Trophoblast cell (in vitro differentiated cells and primary cell): ENCODE measurements around the gene GALNT7.

ENCODE experiments used
- DNase-seq, 2 donors: peaks; one replicate each; pipeline ENCODE4 v3.0.0-alpha.2; 2016
- H2AFZ ChIP-seq: 2 replicates; pipeline ENCODE4 v1.6.1; 2013; ENCODE audit warnings: low read length, moderate library complexity, mild to moderate bottlenecking; ENCODE audit not compliant: insufficient read depth, poor library complexity
- H2AK5ac ChIP-seq: 2 replicates; pipeline ENCODE4 v1.6.1; 2013; ENCODE audit warnings: mild to moderate bottlenecking, low read length
- H2BK120ac ChIP-seq: 2 replicates; pipeline ENCODE4 v1.6.1; 2013; ENCODE audit warnings: low read length, mild to moderate bottlenecking, moderate library complexity; ENCODE audit not compliant: insufficient read depth, poor library complexity
- H2BK12ac ChIP-seq: 2 replicates; pipeline ENCODE4 v1.6.1; 2013; ENCODE audit warnings: mild to moderate bottlenecking, low read length, moderate library complexity
- H2BK5ac ChIP-seq: 2 replicates; pipeline ENCODE4 v1.6.1; 2013; ENCODE audit warnings: low read length, low read depth, moderate library complexity, mild to moderate bottlenecking; ENCODE audit not compliant: poor library complexity
- H3K14ac ChIP-seq: 2 replicates; pipeline ENCODE4 v1.6.1; 2013; ENCODE audit warnings: mild to moderate bottlenecking, low read length
- H3K18ac ChIP-seq: 2 replicates; pipeline ENCODE4 v1.6.1; 2013; ENCODE audit warnings: mild to moderate bottlenecking, low read length
- H3K23ac ChIP-seq: 2 replicates; pipeline ENCODE4 v1.6.1; 2013; ENCODE audit warnings: low read length
- H3K27ac ChIP-seq: 2 replicates; pipeline ENCODE4 v1.5.1; 2013; ENCODE audit warnings: low read depth, mild to moderate bottlenecking, inconsistent platforms, low read length, moderate library complexity
- H3K27me3 ChIP-seq: 2 replicates; pipeline ENCODE4 v1.6.1; 2013; ENCODE audit warnings: inconsistent platforms, mild to moderate bottlenecking, low read length, moderate library complexity; ENCODE audit not compliant: insufficient read depth
- H3K36me3 ChIP-seq, 2 experiments: 1 replicate in 1 of 2; 2 replicates in 1 of 2; pipeline ENCODE4 v1.6.1; 2013; ENCODE audit warnings: low read length in 2 of 2, mild to moderate bottlenecking in 2 of 2, moderate library complexity in 1 of 2; ENCODE audit not compliant: insufficient read depth in 2 of 2, control insufficient read depth in 1 of 2
- H3K4ac ChIP-seq: 2 replicates; pipeline ENCODE4 v1.6.1; 2013; ENCODE audit warnings: low read depth, mild to moderate bottlenecking, low read length, moderate library complexity
- H3K4me1 ChIP-seq, 2 experiments: 1 replicate in 1 of 2; 2 replicates in 1 of 2; pipeline ENCODE4 v1.6.1; 2013; ENCODE audit warnings: low read length in 2 of 2, mild to moderate bottlenecking in 2 of 2, moderate library complexity in 1 of 2; ENCODE audit not compliant: insufficient read depth in 2 of 2, control insufficient read depth in 1 of 2
- H3K4me2 ChIP-seq: 2 replicates; pipeline ENCODE4 v1.6.1; 2013; ENCODE audit warnings: inconsistent platforms, mild to moderate bottlenecking, low read length, moderate library complexity
- H3K4me3 ChIP-seq: 2 replicates; pipeline ENCODE4 v1.5.1; 2013; ENCODE audit warnings: mild to moderate bottlenecking, low read depth, low read length, inconsistent platforms
- H3K79me1 ChIP-seq: one replicate; pipeline ENCODE4 v1.6.1; 2013; ENCODE audit warnings: low read length
- H3K79me2 ChIP-seq: 2 replicates; pipeline ENCODE4 v1.6.1; 2013; ENCODE audit warnings: low read length, mild to moderate bottlenecking; ENCODE audit not compliant: control insufficient read depth, insufficient read depth, poor library complexity
- H3K9ac ChIP-seq: 2 replicates; pipeline ENCODE4 v1.6.1; 2013; ENCODE audit warnings: mild to moderate bottlenecking, low read length
- H3K9me3 ChIP-seq: 2 replicates; pipeline ENCODE4 v1.6.1; 2013; ENCODE audit warnings: low read depth, mild to moderate bottlenecking, control low read depth, inconsistent platforms, low read length; ENCODE audit not compliant: insufficient read depth
- H4K12ac ChIP-seq: 2 replicates; pipeline ENCODE4 v1.6.1; 2013; ENCODE audit warnings: low read depth, mild to moderate bottlenecking, low read length, moderate library complexity
- H4K8ac ChIP-seq: 2 replicates; pipeline ENCODE4 v1.6.1; 2013; ENCODE audit warnings: low read depth, mild to moderate bottlenecking, low read length, moderate library complexity
- H4K91ac ChIP-seq: one replicate; pipeline ENCODE4 v1.6.1; 2013; ENCODE audit warnings: low read depth, mild to moderate bottlenecking, low read length, moderate library complexity
- WGBS: extraction: QIAGEN DNeasy Blood & Tissue Kit; methylation state at CpG from one replicate; pipeline ENCODE4 v1.1.7; 2013; ENCODE audit warnings: missing lambda C conversion rate; ENCODE audit not compliant: insufficient read length, insufficient coverage; ENCODE audit errors: extremely low coverage; 5-methylcytosine and 5-hydroxymethylcytosine counted together

Gene GALNT7

DNA sequence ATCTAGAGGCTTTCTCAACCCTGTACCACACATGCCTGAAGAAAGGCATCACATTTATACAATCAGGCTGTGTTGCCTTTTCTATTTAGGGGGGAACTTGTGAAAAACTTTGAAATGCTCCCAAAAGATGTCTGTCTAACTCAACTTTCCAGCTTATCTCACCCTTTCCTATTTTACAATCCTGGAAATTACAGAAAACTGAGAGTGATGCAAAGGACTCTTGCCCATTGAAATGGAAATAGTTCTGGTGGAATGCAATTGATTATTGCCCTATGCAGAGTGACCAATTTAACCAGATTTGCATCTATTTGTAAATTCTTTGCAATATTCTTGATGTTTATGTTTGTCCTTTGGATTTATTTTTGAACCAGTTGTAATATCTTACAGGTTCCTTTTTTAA lies 77.3 kb downstream of the GALNT7 start:
- DNase-seq = no peak
- no peak overlapping the region for H3K4ac ChIP-seq
- no peak overlapping the region for H4K8ac ChIP-seq
- no peak overlapping the region for H2AK5ac ChIP-seq
- H3K4me1 ChIP-seq = no peaks in the 10 kb centered on the region
- no peak overlapping the region for H2AFZ ChIP-seq
- no peak overlapping the region for H2BK120ac ChIP-seq
- H3K9me3 ChIP-seq = no peaks in the 10 kb centered on the region
- H3K4me2 ChIP-seq = no peak overlapping the region
- H3K14ac ChIP-seq = no peak overlapping the region
- H4K91ac ChIP-seq = no peak overlapping the region
- peaks cover 2% of the 10 kb centered on the region in 2 experiments for H3K36me3 ChIP-seq
- no peaks in the 10 kb centered on the region for H3K27me3 ChIP-seq
- no peaks in the 10 kb centered on the region for H3K79me2 ChIP-seq
- H3K4me3 ChIP-seq = no peak overlapping the region
- H2BK12ac ChIP-seq = no peak overlapping the region
- no peaks in the 10 kb centered on the region for H3K79me1 ChIP-seq
- H2BK5ac ChIP-seq = no peak overlapping the region
- no peak overlapping the region for H3K9ac ChIP-seq
- H3K27ac ChIP-seq = no peak overlapping the region
- H3K18ac ChIP-seq = no peak overlapping the region
- no peak overlapping the region for H4K12ac ChIP-seq
- H3K23ac ChIP-seq = no peak overlapping the region

DNA sequence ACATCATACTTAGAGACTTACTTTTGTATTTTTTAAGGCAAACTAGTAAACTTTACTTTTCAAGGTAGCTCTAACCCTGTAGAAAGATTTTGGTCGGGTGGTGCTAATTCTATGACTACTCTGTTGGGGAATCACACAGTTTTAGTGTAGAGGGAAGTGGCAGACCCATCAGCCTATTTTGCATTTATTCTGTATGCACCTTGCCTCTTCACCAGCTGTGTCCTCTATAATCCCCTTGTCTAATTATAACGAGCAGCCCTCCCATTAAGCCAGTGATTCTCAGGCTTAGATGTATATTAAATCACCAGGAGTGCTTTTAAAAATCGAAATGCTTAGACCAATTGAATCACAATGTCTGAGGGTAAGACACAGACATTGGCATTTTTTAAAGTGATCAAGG lies 78.1 kb downstream of the GALNT7 start:
- Histone ChIP-seq H3K18ac (no peak overlapping the region), H4K8ac (no peak overlapping the region), H3K27ac (no peak overlapping the region), H4K91ac (no peak overlapping the region), H2BK120ac (no peak overlapping the region), H3K4ac (no peak overlapping the region), H3K79me2 (no peaks in the 10 kb centered on the region), H3K9ac (no peak overlapping the region), H3K36me3 (peaks cover 2% of the 10 kb centered on the region in 2 experiments), H4K12ac (no peak overlapping the region), H3K79me1 (no peaks in the 10 kb centered on the region), H3K27me3 (no peaks in the 10 kb centered on the region), H2AK5ac (no peak overlapping the region), H3K9me3 (no peaks in the 10 kb centered on the region), H2AFZ (no peak overlapping the region), H3K23ac (no peak overlapping the region), H3K4me2 (no peak overlapping the region), H3K4me1 (no peaks in the 10 kb centered on the region), H2BK5ac (no peak overlapping the region), H3K4me3 (no peak overlapping the region), H2BK12ac (no peak overlapping the region), H3K14ac (no peak overlapping the region)
- WGBS = no CpG with 5 or more reads among the region's 3 CpGs
- DNase-seq = no peak

DNA sequence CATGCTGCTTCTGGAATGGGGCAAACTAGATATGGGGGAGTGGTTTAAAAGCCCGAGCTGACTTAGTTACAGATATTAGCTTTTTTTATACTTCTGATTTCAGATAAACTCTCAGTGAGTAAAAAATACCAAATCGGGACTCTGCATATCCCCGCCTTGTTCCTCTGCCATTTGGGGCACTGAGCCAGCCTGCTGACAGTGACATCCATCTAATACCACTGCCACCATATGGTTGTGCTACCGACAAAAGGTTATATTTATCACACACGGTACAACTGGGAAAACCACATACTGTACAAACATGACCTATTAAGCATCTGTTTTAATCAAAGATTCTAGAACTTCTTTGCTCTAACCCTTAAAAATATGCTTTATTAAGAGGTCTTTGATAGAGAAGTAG lies 78.7 kb downstream of the GALNT7 start:
- Histone ChIP-seq H3K27ac (no peak overlapping the region), H3K14ac (no peak overlapping the region), H3K4me1 (no peaks in the 10 kb centered on the region), H2AK5ac (no peak overlapping the region), H3K79me1 (no peaks in the 10 kb centered on the region), H4K91ac (no peak overlapping the region), H4K8ac (no peak overlapping the region), H3K27me3 (no peaks in the 10 kb centered on the region), H2BK12ac (no peak overlapping the region), H2BK120ac (no peak overlapping the region), H3K9me3 (no peaks in the 10 kb centered on the region), H4K12ac (no peak overlapping the region), H3K18ac (no peak overlapping the region), H3K4me3 (no peak overlapping the region), H3K79me2 (no peaks in the 10 kb centered on the region), H2BK5ac (no peak overlapping the region), H3K23ac (no peak overlapping the region), H3K4me2 (no peak overlapping the region), H3K4ac (no peak overlapping the region), H3K36me3 (peaks cover 2% of the 10 kb centered on the region in 2 experiments), H3K9ac (no peak overlapping the region), H2AFZ (no peak overlapping the region)
- no peak for DNase-seq
- no CpG with 5 or more reads among the region's 5 CpGs for WGBS

DNA sequence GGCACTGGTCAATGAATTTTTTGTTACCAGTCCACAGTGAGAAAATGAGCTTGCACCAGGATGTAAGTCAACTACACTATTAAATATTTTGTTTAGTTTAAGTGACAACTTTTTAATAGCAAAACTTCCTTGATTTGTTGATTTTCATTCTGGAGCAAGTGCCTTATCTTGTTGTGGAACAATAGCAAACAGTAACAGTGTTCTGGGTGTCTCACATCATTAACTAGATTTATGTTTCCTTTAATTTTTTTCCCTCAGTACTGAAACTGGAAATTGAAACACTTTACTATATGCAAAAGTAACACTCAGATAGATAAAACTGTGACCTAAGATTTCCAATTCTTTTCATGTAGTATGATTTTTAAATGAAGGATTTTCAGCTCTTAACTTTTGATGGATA lies 80.1 kb downstream of the GALNT7 start:
- H3K14ac ChIP-seq = no peak overlapping the region
- no peak overlapping the region for H4K8ac ChIP-seq
- no peak overlapping the region for H4K91ac ChIP-seq
- H3K27ac ChIP-seq = no peak overlapping the region
- no peak overlapping the region for H2BK12ac ChIP-seq
- peaks cover 2 to 4% of the 10 kb centered on the region in 2 experiments for H3K36me3 ChIP-seq
- H3K23ac ChIP-seq = no peak overlapping the region
- no peak overlapping the region for H4K12ac ChIP-seq
- no peaks in the 10 kb centered on the region for H3K27me3 ChIP-seq
- no peak overlapping the region for H2BK120ac ChIP-seq
- H3K79me1 ChIP-seq = no peaks in the 10 kb centered on the region
- H3K4me2 ChIP-seq = no peak overlapping the region
- H3K9ac ChIP-seq = no peak overlapping the region
- H3K79me2 ChIP-seq = no peaks in the 10 kb centered on the region
- no peak overlapping the region for H2AK5ac ChIP-seq
- DNase-seq = no peak
- no peaks in the 10 kb centered on the region for H3K9me3 ChIP-seq
- no peak overlapping the region for H3K4ac ChIP-seq
- no peak overlapping the region for H3K4me3 ChIP-seq
- no peak overlapping the region for H2AFZ ChIP-seq
- H3K18ac ChIP-seq = no peak overlapping the region
- no peak overlapping the region for H2BK5ac ChIP-seq
- no peaks in the 10 kb centered on the region for H3K4me1 ChIP-seq
